WTC11 (cell line): Measurements from ENCODE around the gene DNAAF9.

ENCODE experiments used
- AFF4 ChIP-seq: sonication (generic); formaldehyde crosslinking; IDR thresholded peaks from 2 replicates; pipeline ENCODE4 v1.8.1; 2023; ENCODE audit warnings: mild to moderate bottlenecking, missing genetic modification reagents, borderline replicate concordance
- CTCF ChIP-seq: fragments of 200-600 bp; IDR thresholded peaks from 2 replicates; pipeline ENCODE4 v1.8.0; 2022; ENCODE audit warnings: antibody characterized with exemption
- E2F4 ChIP-seq: sonication (generic); formaldehyde crosslinking; IDR thresholded peaks from 2 replicates; pipeline ENCODE4 v1.8.1; 2022; ENCODE audit warnings: low read depth, mild to moderate bottlenecking, moderate library complexity, missing genetic modification reagents, borderline replicate concordance
- NFATC4 ChIP-seq: fragments of 250-450 bp; sonication (Bioruptor Pico); IDR thresholded peaks from 2 replicates; pipeline ENCODE4 v1.9.0; 2021; ENCODE audit warnings: mild to moderate bottlenecking
- NFYB ChIP-seq: sonication (generic); formaldehyde crosslinking; conservative IDR thresholded peaks from 2 replicates; pipeline ENCODE4 v1.8.0; 2022; ENCODE audit warnings: low read depth, missing genetic modification reagents
- RELA ChIP-seq: sonication (generic); formaldehyde crosslinking; IDR thresholded peaks from 2 replicates; pipeline ENCODE4 v1.8.1; 2022; ENCODE audit warnings: missing genetic modification reagents, mild to moderate bottlenecking, borderline replicate concordance
- TCF7 ChIP-seq: sonication (generic); formaldehyde crosslinking; IDR thresholded peaks from 2 replicates; pipeline ENCODE4 v1.8.0; 2022; ENCODE audit warnings: mild to moderate bottlenecking, low read depth, missing genetic modification reagents, moderate library complexity
- USF1 ChIP-seq: sonication (generic); formaldehyde crosslinking; IDR thresholded peaks from 2 replicates; pipeline ENCODE4 v1.8.0; 2022; ENCODE audit warnings: mild to moderate bottlenecking, missing genetic modification reagents
- ZNF671 ChIP-seq: fragments of 250-450 bp; sonication (Bioruptor Pico); IDR thresholded peaks from 2 replicates; pipeline ENCODE4 v1.8.0; 2021; ENCODE audit warnings: mild to moderate bottlenecking

- no peak for TF ChIP-seq NFYB (CRISPR knock-in tag)
- TF ChIP-seq CTCF: no peak
- no peak for TF ChIP-seq TCF7 (CRISPR knock-in tag)
- TF ChIP-seq ZNF671: no peak
- no peak for TF ChIP-seq NFATC4 (CRISPR knock-in tag)
- no peak for TF ChIP-seq AFF4
- no peak for TF ChIP-seq E2F4 (CRISPR knock-in tag)
- no peak for TF ChIP-seq RELA (CRISPR knock-in tag)
- TF ChIP-seq USF1 (CRISPR knock-in tag): no peak
Observed at GRCh38 chr20:3406481-3407039, 909 bp downstream of the DNAAF9 start.
